PC-3 (cell line): ENCODE data around the gene NTHL1.

Experiments used
- CTCF ChIP-seq: fragments of 300-600 bp; sonication (generic); conservative IDR thresholded peaks from 2 replicates; pipeline ENCODE4 v1.5.1; 2017; ENCODE audit warnings: antibody characterized with exemption, low read depth, mild to moderate bottlenecking, low read length
- EZH2 ChIP-seq: fragments of 300-600 bp; sonication (generic); IDR thresholded peaks from one replicate; pipeline ENCODE4 v1.6.1; 2017; ENCODE audit warnings: antibody characterized with exemption, mild to moderate bottlenecking, low read length; ENCODE audit not compliant: unreplicated experiment
- EZH2phosphoT487 ChIP-seq: fragments of 300-600 bp; sonication (generic); IDR thresholded peaks from 2 replicates; pipeline ENCODE4 v1.6.1; 2018; ENCODE audit warnings: mild to moderate bottlenecking, antibody characterized with exemption, low read length, borderline replicate concordance

DNA sequence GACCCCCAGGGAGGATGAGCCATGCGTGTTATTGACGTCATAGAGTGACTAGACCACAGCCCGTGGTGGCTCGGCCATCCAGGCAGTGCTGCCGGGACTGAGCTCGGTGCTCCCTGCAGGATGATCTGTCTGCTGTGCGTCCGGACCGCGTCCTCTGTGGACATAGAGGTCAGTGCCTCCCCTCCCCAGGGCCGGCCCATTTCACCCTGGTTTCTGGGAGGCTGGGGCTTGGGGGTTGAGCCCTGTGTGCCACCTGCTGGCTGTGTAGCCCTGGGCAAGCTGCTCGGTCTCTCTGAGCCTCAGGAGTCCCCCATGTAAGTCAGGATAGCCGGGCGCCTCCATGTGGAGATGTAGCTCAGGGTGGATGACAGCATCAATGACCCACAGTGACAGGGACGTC is 8.4 kb upstream of the NTHL1 start:
- no peak for TF ChIP-seq EZH2phosphoT487
- peak; percentile 46 for TF ChIP-seq CTCF
- TF ChIP-seq EZH2 = no peak
